Fibroblast of lung (primary cell): Measurements from ENCODE around the gene DNMT3B.

Experiments
- EZH2 ChIP-seq: IDR thresholded peaks from 2 replicates; pipeline ENCODE4 v1.5.1; 2012; ENCODE audit warnings: low read length, control low read depth, mild to moderate bottlenecking; ENCODE audit errors: missing control alignments
- TF ChIP-seq, protein P1 (sequence below), 2 donors: IDR thresholded peaks in 1 of 2; conservative IDR thresholded peaks in 1 of 2; 1 replicate in 1 of 2; 2 replicates in 1 of 2; pipeline ENCODE4 v1.5.1; 2011 to 2012; ENCODE audit warnings: low read length in 2 of 2, control low read depth in 1 of 2, inconsistent platforms in 1 of 2, low read depth in 1 of 2, mild to moderate bottlenecking in 1 of 2

DNA sequence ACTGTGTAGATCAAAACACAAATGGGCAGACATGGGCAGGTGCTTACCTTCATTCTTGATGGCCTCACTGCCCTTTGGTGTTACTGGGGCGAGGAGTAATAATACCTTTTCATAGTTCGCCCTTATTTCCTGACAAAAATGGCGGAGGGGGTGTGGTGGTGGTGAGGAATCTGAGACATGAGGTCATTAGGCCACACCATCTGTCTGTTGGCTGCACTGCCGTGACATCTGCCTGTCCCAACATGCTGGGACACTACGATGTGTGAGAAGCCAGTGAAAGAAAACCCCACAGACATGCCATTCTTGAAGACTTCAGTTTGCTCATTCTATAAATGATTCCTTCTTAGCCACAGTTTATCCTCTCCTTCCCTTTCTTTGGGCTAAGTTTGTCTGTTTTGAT, 44.2 kb downstream of the DNMT3B start:
- TF ChIP-seq, protein P1, sequence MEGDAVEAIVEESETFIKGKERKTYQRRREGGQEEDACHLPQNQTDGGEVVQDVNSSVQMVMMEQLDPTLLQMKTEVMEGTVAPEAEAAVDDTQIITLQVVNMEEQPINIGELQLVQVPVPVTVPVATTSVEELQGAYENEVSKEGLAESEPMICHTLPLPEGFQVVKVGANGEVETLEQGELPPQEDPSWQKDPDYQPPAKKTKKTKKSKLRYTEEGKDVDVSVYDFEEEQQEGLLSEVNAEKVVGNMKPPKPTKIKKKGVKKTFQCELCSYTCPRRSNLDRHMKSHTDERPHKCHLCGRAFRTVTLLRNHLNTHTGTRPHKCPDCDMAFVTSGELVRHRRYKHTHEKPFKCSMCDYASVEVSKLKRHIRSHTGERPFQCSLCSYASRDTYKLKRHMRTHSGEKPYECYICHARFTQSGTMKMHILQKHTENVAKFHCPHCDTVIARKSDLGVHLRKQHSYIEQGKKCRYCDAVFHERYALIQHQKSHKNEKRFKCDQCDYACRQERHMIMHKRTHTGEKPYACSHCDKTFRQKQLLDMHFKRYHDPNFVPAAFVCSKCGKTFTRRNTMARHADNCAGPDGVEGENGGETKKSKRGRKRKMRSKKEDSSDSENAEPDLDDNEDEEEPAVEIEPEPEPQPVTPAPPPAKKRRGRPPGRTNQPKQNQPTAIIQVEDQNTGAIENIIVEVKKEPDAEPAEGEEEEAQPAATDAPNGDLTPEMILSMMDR (conservative IDR thresholded peaks at IDR 0.05 in 1 of 2, IDR thresholded peaks at IDR 0.05 in 1 of 2; ENCODE audit: low read depth in 1 of 2, low read length in 2 of 2) = no peak
- no peak for TF ChIP-seq EZH2
